K562 (cell line): ENCODE data around the gene STK11. TPM values are rescaled to one million over a fixed set of nuclear protein-coding genes. Genes with fewer than 3 reads are reported as not detected.

ENCODE experiments used
- ATF1 ChIP-seq, 2 experiments: fragments of 450-650 bp in 1 of 2; IDR thresholded peaks; 2 replicates each; pipeline ENCODE4 v1.6.1; 2016; ENCODE audit warnings: missing compliant biosample characterization in 1 of 2, missing genetic modification characterization in 1 of 2
- BHLHE40 ChIP-seq: IDR thresholded peaks from 2 replicates; pipeline ENCODE4 v1.6.1; 2011; ENCODE audit warnings: low read length, improper control_type of control experiment
- E2F1 ChIP-seq: sonication (generic); formaldehyde crosslinking; IDR thresholded peaks from 2 replicates; pipeline ENCODE4 v1.8.1; 2023; ENCODE audit warnings: mild to moderate bottlenecking, missing genetic modification reagents, moderate library complexity
- EHMT2 ChIP-seq: fragments of 450-650 bp; IDR thresholded peaks from 2 replicates; pipeline ENCODE4 v1.6.1; 2018; ENCODE audit warnings: antibody characterized with exemption
- EWSR1 ChIP-seq: fragments of 450-650 bp; IDR thresholded peaks from 2 replicates; pipeline ENCODE4 v1.6.1; 2018; ENCODE audit warnings: borderline replicate concordance, mild to moderate bottlenecking, low read depth, moderate library complexity; ENCODE audit not compliant: partially characterized antibody
- HOXB6 ChIP-seq: fragments of 250-450 bp; sonication (Bioruptor Pico); IDR thresholded peaks from 2 replicates; pipeline ENCODE4 v1.5.1; 2022; ENCODE audit warnings: mild to moderate bottlenecking, borderline replicate concordance
- IRF2 ChIP-seq: sonication (generic); formaldehyde crosslinking; IDR thresholded peaks from 2 replicates; pipeline ENCODE4 v1.8.1; 2022; ENCODE audit warnings: mild to moderate bottlenecking, missing genetic modification reagents
- NEUROD1 ChIP-seq: fragments of 150-350 bp; IDR thresholded peaks from 2 replicates; pipeline ENCODE4 v1.6.1; 2014; ENCODE audit warnings: borderline replicate concordance, low read length, low read depth; ENCODE audit not compliant: partially characterized antibody
- NR2C2 ChIP-seq, 2 experiments: fragments of 200-800 bp in 1 of 2; sonication (Bioruptor generic) in 1 of 2; sonication (generic) in 1 of 2; formaldehyde crosslinking in 1 of 2; IDR thresholded peaks; 2 replicates each; pipeline versions ENCODE4 v1.6.1 to v1.8.0; 2016 to 2022; ENCODE audit warnings: mild to moderate bottlenecking in 1 of 2, missing compliant biosample characterization in 1 of 2, missing genetic modification characterization in 1 of 2, missing genetic modification reagents in 1 of 2
- POLR2AphosphoS2 ChIP-seq: IDR thresholded peaks from 2 replicates; pipeline ENCODE4 v1.6.1; 2012; ENCODE audit warnings: low read length, improper control_type of control experiment
- POLR2H ChIP-seq: IDR thresholded peaks from 2 replicates; pipeline ENCODE4 v1.6.1; 2016; ENCODE audit warnings: missing genetic modification characterization, low read depth, mild to moderate bottlenecking, control low read depth, missing compliant biosample characterization, moderate library complexity
- POLR3A ChIP-seq: IDR thresholded peaks from 2 replicates; pipeline ENCODE4 v1.6.1; 2011; ENCODE audit warnings: borderline replicate concordance, mild to moderate bottlenecking, moderate library complexity; ENCODE audit not compliant: insufficient read length, insufficient read depth; ENCODE audit errors: extremely low read depth
- RBM39 ChIP-seq: fragments of 200-400 bp; formaldehyde crosslinking; optimal IDR thresholded peaks from 2 replicates; pipeline ENCODE3; 2018; ENCODE audit warnings: low read depth, low read length
- SIRT6 ChIP-seq: IDR thresholded peaks from one replicate; pipeline ENCODE4 v1.6.1; 2012; ENCODE audit warnings: low read depth, mild to moderate bottlenecking, control low read depth, inconsistent platforms, low read length, moderate library complexity
- ZBTB17 ChIP-seq: fragments of 450-650 bp; formaldehyde crosslinking; IDR thresholded peaks from 2 replicates; pipeline ENCODE4 v1.4.0; 2020; ENCODE audit warnings: mild to moderate bottlenecking
- ZKSCAN8 ChIP-seq: fragments of 200-800 bp; sonication (Bioruptor generic); IDR thresholded peaks from 2 replicates; pipeline ENCODE4 v1.6.1; 2016; ENCODE audit warnings: missing genetic modification characterization, missing compliant biosample characterization
- polyA plus RNA-seq, 8 experiments: library from polyadenylated mRNA; depleted of rRNA in 4 of 8; stranded (reverse) in 5 of 8; unstranded in 3 of 8; fragments of >200 nt; fragmentation: Nextera tagmentation in 2 of 8; fragmentation: Illumina TruSeq in 1 of 8; extraction: Ambion mirVana in 2 of 8; extraction: Trizol in 1 of 8; gene quantifications; 2 replicates each; pipeline versions ENCODE4 v1.2.1 to v1.2.3, GENCODE V29; 2011 to 2014; ENCODE audit warnings: inconsistent platforms in 1 of 8, missing spikeins in 1 of 8
- total RNA-seq, 7 experiments: library from RNA; depleted of rRNA in 6 of 7; stranded (reverse); fragments of >200 nt in 6 of 7; fragmentation: Illumina TruSeq in 2 of 7; extraction: Trizol in 2 of 7; gene quantifications; 2 replicates each; pipeline versions ENCODE4 v1.2.1 to v1.2.3, GENCODE V29; 2011 to 2021; ENCODE audit warnings: low replicate concordance in 1 of 7
- TF ChIP-seq, protein P1 (sequence below), 2 experiments: fragments of 450-650 bp; formaldehyde crosslinking in 1 of 2; IDR thresholded peaks; 2 replicates each; pipeline versions ENCODE4 v1.4.0 to v1.6.1; 2014 to 2020; ENCODE audit warnings: mild to moderate bottlenecking in 2 of 2, borderline replicate concordance in 1 of 2, low read depth in 1 of 2

Gene STK11
- total and polyA plus RNA-seq, 9 of the 15 experiments (the other 6 are each of a cell fraction or from before 2014, with no cell fraction given) = 0.15 to 96.5 (median 31.7) TPM

- TF ChIP-seq POLR2AphosphoS2 = no peak
- no peak for TF ChIP-seq NEUROD1
- TF ChIP-seq BHLHE40 = peak; percentile 54; the same call in 1 of the 2 replicates
- no peak for TF ChIP-seq E2F1
- TF ChIP-seq IRF2 (CRISPR knock-in tag) = no peak
- TF ChIP-seq, protein P1, sequence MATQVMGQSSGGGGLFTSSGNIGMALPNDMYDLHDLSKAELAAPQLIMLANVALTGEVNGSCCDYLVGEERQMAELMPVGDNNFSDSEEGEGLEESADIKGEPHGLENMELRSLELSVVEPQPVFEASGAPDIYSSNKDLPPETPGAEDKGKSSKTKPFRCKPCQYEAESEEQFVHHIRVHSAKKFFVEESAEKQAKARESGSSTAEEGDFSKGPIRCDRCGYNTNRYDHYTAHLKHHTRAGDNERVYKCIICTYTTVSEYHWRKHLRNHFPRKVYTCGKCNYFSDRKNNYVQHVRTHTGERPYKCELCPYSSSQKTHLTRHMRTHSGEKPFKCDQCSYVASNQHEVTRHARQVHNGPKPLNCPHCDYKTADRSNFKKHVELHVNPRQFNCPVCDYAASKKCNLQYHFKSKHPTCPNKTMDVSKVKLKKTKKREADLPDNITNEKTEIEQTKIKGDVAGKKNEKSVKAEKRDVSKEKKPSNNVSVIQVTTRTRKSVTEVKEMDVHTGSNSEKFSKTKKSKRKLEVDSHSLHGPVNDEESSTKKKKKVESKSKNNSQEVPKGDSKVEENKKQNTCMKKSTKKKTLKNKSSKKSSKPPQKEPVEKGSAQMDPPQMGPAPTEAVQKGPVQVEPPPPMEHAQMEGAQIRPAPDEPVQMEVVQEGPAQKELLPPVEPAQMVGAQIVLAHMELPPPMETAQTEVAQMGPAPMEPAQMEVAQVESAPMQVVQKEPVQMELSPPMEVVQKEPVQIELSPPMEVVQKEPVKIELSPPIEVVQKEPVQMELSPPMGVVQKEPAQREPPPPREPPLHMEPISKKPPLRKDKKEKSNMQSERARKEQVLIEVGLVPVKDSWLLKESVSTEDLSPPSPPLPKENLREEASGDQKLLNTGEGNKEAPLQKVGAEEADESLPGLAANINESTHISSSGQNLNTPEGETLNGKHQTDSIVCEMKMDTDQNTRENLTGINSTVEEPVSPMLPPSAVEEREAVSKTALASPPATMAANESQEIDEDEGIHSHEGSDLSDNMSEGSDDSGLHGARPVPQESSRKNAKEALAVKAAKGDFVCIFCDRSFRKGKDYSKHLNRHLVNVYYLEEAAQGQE (IDR thresholded peaks at IDR 0.05; ENCODE audit: borderline replicate concordance) = no peak
- TF ChIP-seq, protein P1 (CRISPR knock-in tag; IDR thresholded peaks at IDR 0.05; ENCODE audit: low read depth) = no peak
- TF ChIP-seq HOXB6 (CRISPR knock-in tag) = no peak
- TF ChIP-seq EWSR1 = no peak
- no peak for TF ChIP-seq SIRT6
- no peak for TF ChIP-seq POLR3A
- TF ChIP-seq NR2C2 (CRISPR knock-in tag; IDR thresholded peaks at IDR 0.05) = no peak
- peak; percentile 96 for TF ChIP-seq NR2C2 (tag; IDR thresholded peaks at IDR 0.05)
- no peak for TF ChIP-seq POLR2H (tag)
- no peak for TF ChIP-seq ZBTB17
- no peak for TF ChIP-seq RBM39
- no peak for TF ChIP-seq ZKSCAN8 (CRISPR knock-in tag)
- no peak for TF ChIP-seq ATF1 (CRISPR knock-in tag; IDR thresholded peaks at IDR 0.05)
- TF ChIP-seq ATF1 (tag; IDR thresholded peaks at IDR 0.05) = peak; percentile 42
- TF ChIP-seq EHMT2 = no peak
Measured at GRCh38 chr19:1173845-1174809, 31.5 kb upstream of the STK11 start, which contains the start of gene SBNO2 (continued).
